A549 treated with CORT108297 at 1 μM for 4 hours (cell line): ENCODE measurements around the gene ACAP3. TPM values are rescaled to one million over a fixed set of nuclear protein-coding genes. Genes with fewer than 3 reads are reported as not detected.

ENCODE experiments used
- total RNA-seq: library from RNA; stranded (reverse); fragments of 200-300 nt; extraction: Qiagen RNA extraction; gene quantifications from 5 replicates; pipeline ENCODE4 v1.2.3, GENCODE V29; 2022

The ACAP3 gene, protein sequence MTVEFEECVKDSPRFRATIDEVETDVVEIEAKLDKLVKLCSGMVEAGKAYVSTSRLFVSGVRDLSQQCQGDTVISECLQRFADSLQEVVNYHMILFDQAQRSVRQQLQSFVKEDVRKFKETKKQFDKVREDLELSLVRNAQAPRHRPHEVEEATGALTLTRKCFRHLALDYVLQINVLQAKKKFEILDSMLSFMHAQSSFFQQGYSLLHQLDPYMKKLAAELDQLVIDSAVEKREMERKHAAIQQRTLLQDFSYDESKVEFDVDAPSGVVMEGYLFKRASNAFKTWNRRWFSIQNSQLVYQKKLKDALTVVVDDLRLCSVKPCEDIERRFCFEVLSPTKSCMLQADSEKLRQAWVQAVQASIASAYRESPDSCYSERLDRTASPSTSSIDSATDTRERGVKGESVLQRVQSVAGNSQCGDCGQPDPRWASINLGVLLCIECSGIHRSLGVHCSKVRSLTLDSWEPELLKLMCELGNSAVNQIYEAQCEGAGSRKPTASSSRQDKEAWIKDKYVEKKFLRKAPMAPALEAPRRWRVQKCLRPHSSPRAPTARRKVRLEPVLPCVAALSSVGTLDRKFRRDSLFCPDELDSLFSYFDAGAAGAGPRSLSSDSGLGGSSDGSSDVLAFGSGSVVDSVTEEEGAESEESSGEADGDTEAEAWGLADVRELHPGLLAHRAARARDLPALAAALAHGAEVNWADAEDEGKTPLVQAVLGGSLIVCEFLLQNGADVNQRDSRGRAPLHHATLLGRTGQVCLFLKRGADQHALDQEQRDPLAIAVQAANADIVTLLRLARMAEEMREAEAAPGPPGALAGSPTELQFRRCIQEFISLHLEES
- 10.6 to 21.4 TPM (median 20.6 TPM) in 5 replicates for total RNA-seq

DNA sequence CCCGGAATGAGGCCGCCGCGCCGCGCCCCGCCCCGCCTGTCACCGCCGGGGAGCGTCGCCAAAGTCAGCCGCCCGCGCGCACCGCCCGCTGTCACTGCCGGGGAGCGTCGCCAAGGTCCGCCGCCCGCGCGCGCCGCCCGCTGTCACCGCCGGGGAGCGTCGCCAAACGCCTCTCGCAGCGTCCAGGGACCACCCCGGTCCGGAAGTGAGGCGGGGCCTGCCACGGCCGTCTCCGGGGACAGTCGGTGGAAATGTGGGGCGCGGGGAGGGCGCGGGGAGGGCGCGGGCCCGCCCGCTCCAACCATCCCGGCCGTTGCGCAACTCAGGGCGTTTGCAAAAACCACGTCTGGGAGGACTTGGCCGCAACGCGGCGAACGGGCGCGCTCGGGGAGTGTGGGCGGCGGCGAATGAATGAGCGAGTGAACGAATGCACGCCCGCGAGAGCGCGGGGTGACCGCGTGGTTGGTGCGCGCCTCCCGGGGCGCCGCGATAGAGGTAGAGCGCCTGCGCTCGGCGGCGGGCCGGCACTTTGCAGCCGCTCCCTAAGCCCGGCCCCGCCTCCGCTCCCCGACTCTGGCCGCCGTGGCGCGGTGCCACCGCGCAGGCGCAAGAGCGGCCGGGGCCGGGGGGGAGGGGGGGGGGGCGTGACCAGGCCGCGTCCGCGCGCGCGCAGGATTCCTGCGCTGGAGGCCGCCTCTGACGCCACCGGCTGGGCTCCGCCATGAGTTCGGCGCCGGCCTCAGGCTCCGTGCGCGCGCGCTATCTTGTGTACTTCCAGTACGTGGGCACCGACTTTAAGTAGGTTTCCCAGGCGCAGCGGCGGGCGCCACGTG lies at the start of gene ACAP3, which contains the start of gene PUSL1:
TSS of gene ACAP3 (minus strand) at position 8 of the 833 bp plus-strand sequence. CDS start 115 bp downstream, outside the sequence.
TSS of gene PUSL1 (plus strand) at position 675 of the 833 bp plus-strand sequence. CDS start at position 722, 47 bp downstream.

DNA sequence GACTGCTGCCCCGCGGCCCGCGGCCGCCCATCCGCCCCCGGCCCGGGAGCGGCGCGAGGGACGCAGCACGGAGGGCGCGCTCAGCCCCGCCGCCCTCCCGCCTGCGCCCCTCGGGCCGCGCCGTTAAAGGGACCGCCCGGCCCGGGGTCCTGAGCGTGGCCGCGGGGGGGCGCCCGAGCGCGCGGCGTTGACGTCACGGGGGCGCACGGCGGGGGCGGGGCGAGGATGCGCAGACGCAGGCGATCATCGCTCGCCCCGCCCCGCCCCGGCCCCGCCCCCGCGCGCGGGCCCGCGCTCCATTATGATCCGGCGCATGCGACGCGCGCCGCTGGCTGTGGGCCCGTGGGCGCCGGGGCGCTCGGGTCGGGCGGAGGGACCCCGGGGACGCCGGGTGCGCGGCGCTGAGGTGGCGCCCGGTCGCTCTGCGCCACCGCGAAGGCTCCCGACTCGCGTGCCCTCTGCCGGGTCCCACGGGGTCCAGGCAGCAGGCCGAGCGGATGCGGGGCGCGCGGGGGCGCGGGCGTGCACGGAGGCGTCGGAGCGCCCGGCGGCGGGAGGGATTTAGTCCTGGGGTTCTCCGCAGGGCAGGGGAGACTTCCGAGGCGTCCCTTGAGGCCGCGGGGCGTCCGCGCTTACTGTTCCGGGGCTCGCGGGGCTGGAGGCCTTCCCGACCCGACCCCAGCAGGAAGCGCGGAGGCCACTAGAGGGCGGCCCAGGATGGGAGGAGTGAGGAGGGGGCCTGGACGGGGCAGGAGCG lies 41.7 kb upstream of the ACAP3 start, which contains the start of gene DVL1:
TSS of gene DVL1 (minus strand) at position 163 of the 757 bp plus-strand sequence. CDS start 353 bp downstream, outside the sequence.

DNA sequence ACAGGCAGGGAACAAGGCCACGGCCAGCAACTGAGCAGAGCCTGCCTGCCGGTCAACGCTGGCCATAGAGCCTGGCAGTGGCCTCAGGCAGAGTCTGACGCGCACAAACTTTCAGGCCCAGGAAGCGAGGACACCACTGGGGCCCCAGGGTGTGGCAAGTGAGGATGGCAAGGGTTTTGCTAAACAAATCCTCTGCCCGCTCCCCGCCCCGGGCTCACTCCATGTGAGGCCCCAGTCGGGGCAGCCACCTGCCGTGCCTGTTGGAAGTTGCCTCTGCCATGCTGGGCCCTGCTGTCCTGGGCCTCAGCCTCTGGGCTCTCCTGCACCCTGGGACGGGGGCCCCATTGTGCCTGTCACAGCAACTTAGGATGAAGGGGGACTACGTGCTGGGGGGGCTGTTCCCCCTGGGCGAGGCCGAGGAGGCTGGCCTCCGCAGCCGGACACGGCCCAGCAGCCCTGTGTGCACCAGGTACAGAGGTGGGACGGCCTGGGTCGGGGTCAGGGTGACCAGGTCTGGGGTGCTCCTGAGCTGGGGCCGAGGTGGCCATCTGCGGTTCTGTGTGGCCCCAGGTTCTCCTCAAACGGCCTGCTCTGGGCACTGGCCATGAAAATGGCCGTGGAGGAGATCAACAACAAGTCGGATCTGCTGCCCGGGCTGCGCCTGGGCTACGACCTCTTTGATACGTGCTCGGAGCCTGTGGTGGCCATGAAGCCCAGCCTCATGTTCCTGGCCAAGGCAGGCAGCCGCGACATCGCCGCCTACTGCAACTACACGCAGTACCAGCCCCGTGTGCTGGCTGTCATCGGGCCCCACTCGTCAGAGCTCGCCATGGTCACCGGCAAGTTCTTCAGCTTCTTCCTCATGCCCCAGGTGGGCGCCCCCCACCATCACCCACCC lies 23.6 kb upstream of the ACAP3 start, which contains the start of gene TAS1R3:
TSS of gene TAS1R3 (plus strand) at position 213 of the 898 bp plus-strand sequence. CDS start at position 279, 66 bp downstream.

DNA sequence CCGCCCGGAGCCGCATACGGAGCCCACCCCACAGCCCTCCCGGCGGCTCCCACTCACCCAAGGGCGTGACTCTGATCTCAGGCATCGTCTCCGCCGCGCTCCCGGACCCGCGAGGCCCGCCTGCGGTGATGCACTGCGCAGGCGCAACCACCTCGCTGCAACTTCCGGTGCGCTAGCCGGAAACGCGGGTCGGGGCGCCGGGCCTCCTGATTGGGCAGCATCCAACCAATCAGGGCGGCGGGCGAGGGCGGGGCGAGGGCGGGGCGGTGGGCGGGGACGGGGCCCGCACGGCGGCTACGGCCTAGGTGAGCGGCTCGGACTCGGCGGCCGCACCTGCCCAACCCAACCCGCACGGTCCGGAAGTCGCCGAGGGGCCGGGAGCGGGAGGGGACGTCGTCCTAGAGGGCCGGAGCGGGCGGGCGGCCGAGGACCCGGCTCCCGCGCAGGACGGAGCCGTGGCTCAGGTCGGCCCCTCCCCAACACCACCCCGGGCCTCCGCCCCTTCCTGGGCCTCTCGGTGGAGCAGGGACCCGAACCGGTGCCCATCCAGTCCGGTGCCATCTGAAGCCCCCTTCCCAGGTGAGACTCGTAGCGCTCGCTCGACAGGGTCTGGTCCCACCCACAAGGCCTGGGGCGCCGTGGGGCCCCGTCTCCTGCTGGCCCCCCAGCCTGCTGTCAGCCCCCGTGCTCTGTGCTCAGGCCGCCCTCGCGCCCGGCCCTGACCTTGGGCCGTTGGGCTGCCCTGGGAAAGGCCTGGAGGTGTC lies 17.0 kb upstream of the ACAP3 start, which contains the start of the genes CPTP and INTS11:
TSS of gene CPTP (plus strand) at position 279 of the 764 bp plus-strand sequence. CDS start 2,109 bp downstream, outside the sequence.
TSS of gene INTS11 (minus strand) at position 137 of the 764 bp plus-strand sequence. CDS start at position 85, 52 bp downstream.

DNA sequence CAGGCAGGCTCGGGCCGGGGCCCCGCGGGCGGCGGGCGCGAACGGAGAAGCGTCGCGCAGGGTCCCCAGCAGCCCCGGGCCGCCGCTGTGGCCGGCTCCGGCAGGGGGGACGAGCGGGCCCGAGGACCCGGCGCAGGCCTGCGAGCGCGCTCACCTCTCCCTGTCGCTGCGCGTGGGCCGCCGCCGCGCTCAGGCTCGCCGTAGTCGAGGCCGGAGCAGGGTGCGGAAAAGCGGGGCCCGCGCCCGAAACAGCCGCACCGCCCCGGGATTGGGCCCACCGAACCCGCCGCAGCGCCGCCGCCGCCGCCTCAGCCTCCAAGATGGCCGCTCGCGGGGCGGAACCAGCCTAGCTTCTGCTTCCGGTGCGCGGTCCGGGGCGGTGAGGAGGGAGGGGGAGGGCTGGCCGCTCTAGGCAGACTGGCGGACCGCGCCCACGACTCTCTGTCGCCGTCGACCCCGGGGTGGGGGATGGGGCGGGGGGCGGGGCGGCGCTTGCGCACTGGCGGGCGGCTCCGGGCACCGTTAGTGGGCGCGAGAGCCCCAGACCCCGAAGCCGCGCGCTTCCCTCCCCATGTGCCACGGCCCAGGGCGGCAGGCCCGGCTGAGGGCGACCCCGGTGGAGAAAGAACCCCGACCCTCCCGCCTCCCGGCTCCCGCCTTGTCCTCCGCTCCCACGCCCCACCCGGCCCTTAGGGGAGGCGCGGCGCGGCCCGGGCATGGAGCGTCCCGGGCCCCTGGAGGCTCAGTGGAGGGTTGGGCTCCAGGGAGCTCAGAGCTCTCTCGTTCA lies 34.0 kb downstream of the ACAP3 start, which contains the start of gene UBE2J2:
TSS of gene UBE2J2 (minus strand) at position 343 of the 787 bp plus-strand sequence. CDS start 5,862 bp downstream, outside the sequence.

DNA sequence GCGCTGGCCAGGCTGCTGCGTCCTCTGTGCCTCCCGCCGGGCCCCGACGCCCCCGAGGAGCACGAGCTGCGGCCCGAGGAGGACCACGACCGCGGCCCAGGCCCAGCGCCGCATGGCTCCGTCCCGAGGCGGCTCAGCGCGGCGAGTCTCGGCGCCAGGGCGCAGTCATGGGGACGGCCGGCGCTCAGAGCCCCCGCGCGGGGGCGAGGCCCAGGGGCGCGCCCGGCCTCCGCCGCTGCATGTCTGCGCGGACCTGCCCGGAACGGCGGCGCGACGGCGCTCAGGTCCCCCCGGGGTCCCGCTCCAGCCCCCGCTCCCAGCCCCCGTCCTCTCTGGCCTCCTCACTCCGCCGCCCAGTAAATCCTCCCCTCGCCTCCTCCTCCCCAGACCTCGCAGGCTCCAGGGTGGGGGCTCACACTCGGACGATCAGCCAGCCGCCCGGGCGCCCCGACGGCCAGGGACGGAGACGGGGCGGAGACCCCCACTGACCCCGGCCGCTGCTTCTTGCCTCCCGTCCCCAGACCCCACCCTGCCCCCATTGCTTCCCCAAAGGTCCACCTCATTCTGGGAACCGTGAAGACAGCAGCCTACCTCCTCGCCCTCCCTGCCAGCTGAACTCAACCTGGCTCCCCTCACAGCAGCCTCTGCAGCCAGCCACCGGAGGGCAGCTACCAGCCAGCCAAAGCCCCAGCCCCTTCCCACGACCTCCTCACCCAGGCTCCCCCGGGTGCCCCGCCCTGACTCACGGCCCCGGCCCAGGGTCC lies 61.0 kb downstream of the ACAP3 start, which contains the start of gene C1QTNF12:
TSS of gene C1QTNF12 (minus strand) at position 146 of the 764 bp plus-strand sequence. CDS start at position 114, 32 bp downstream.

Other genes with a start within 250 kb of the ACAP3 start
- gene RNF223, start 233.6 kb downstream of the ACAP3 start, total RNA-seq: 0.32 to 0.52 TPM (median 0.38 TPM) in 5 replicates
- 10.2 to 16.2 TPM (median 15.4 TPM) in 5 replicates for gene C1orf159, start 191.8 kb downstream of the ACAP3 start, total RNA-seq
- gene TTLL10, start 134.1 kb downstream of the ACAP3 start, total RNA-seq: not detected in 5 replicates
- gene TNFRSF18, start 101.3 kb downstream of the ACAP3 start, total RNA-seq: 0.11 to 0.25 TPM (median 0.15 TPM) in 3 of 5 replicates, not detected in the others
- gene TNFRSF4, start 93.8 kb downstream of the ACAP3 start, total RNA-seq: 0.07 to 0.18 TPM (median 0.13 TPM) in 4 of 5 replicates, not detected in the other
- gene SDF4, start 75.9 kb downstream of the ACAP3 start, total RNA-seq: 108 to 138 TPM (median 133 TPM) in 5 replicates
- 10.8 to 22.2 TPM (median 19.5 TPM) in 5 replicates for gene B3GALT6, start 75.7 kb downstream of the ACAP3 start, total RNA-seq
- gene C1QTNF12, start 61.2 kb downstream of the ACAP3 start, total RNA-seq: 1.4 to 2.3 TPM (median 1.8 TPM) in 5 replicates
- gene UBE2J2, start 34.1 kb downstream of the ACAP3 start, total RNA-seq: 38.8 to 48.3 TPM (median 46.8 TPM) in 5 replicates
- 0.70 to 1.7 TPM (median 1.3 TPM) in 5 replicates for gene SCNN1D, start 27.5 kb downstream of the ACAP3 start, total RNA-seq
- gene PUSL1, start 667 bp upstream of the ACAP3 start, total RNA-seq: 17.0 to 27.7 TPM (median 26.5 TPM) in 5 replicates
- gene INTS11, start 16.7 kb upstream of the ACAP3 start, total RNA-seq: 42.4 to 66.0 TPM (median 63.3 TPM) in 5 replicates
- 15.8 to 23.0 TPM (median 21.1 TPM) in 5 replicates for gene CPTP, start 16.9 kb upstream of the ACAP3 start, total RNA-seq
- gene TAS1R3, start 23.4 kb upstream of the ACAP3 start, total RNA-seq: 0.12 to 0.17 TPM (median 0.14 TPM) in 5 replicates
- gene DVL1, start 41.5 kb upstream of the ACAP3 start, total RNA-seq: 46.8 to 86.9 TPM (median 77.1 TPM) in 5 replicates
- 0.07 to 0.29 TPM (median 0.27 TPM) in 5 replicates for gene MXRA8, start 50.6 kb upstream of the ACAP3 start, total RNA-seq
- 103 to 195 TPM (median 175 TPM) in 5 replicates for gene AURKAIP1, start 67.3 kb upstream of the ACAP3 start, total RNA-seq
- gene CCNL2, start 91.4 kb upstream of the ACAP3 start, total RNA-seq: 37.8 to 63.9 TPM (median 59.4 TPM) in 5 replicates
- gene MRPL20, start 99.4 kb upstream of the ACAP3 start, total RNA-seq: 128 to 150 TPM (median 137 TPM) in 5 replicates
- gene ANKRD65, start 113.3 kb upstream of the ACAP3 start, total RNA-seq: 0.04 to 0.07 TPM (median 0.06 TPM) in 4 of 5 replicates, not detected in the other
- gene VWA1, start 127.8 kb upstream of the ACAP3 start, total RNA-seq: 4.1 to 18.3 TPM (median 15.7 TPM) in 5 replicates
- not detected in 5 replicates for gene ATAD3C, start 141.8 kb upstream of the ACAP3 start, total RNA-seq
- 1.2 to 3.5 TPM (median 3.1 TPM) in 5 replicates for gene ATAD3B, start 163.8 kb upstream of the ACAP3 start, total RNA-seq
- 28.8 to 40.6 TPM (median 38.0 TPM) in 5 replicates for gene ATAD3A, start 204.2 kb upstream of the ACAP3 start, total RNA-seq
- 0.37 to 0.80 TPM (median 0.47 TPM) in 5 replicates for gene TMEM240, start 232.7 kb upstream of the ACAP3 start, total RNA-seq